Neural progenitor cell (in vitro differentiated cells): ENCODE results near the gene ARHGEF11.

ENCODE experiments used
- EZH2 ChIP-seq: fragments of 200-600 bp; sonication (generic); IDR thresholded peaks from 2 replicates; pipeline ENCODE4 v1.6.1; 2017; ENCODE audit warnings: antibody characterized with exemption, mild to moderate bottlenecking, moderate library complexity
- TF ChIP-seq, protein P1 (sequence below): fragments of 200-600 bp; sonication (generic); IDR thresholded peaks from 2 replicates; pipeline ENCODE4 v1.5.1; 2017; ENCODE audit warnings: antibody characterized with exemption, mild to moderate bottlenecking

DNA sequence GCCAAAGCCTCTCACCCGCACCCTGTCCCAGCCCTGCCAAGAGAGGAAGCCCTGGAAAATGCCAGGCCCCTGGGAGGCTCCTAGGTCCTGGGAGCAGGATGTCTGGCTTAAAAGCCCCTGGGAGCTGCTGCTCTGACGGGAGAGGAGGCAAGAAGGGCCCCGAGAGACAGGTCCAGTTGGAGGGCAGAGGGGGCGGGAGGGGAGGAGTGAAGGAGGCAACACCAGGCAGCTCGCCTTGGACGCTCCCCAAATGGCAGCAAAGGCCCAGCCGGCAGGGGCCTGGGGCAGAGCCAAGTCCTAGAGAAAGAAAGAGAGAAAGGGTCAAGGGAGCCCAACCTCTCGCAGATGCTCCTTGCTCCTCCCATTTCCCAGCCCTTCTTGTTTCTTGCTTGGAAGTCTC lies 47.3 kb upstream of the ARHGEF11 start:
- TF ChIP-seq, protein P1, sequence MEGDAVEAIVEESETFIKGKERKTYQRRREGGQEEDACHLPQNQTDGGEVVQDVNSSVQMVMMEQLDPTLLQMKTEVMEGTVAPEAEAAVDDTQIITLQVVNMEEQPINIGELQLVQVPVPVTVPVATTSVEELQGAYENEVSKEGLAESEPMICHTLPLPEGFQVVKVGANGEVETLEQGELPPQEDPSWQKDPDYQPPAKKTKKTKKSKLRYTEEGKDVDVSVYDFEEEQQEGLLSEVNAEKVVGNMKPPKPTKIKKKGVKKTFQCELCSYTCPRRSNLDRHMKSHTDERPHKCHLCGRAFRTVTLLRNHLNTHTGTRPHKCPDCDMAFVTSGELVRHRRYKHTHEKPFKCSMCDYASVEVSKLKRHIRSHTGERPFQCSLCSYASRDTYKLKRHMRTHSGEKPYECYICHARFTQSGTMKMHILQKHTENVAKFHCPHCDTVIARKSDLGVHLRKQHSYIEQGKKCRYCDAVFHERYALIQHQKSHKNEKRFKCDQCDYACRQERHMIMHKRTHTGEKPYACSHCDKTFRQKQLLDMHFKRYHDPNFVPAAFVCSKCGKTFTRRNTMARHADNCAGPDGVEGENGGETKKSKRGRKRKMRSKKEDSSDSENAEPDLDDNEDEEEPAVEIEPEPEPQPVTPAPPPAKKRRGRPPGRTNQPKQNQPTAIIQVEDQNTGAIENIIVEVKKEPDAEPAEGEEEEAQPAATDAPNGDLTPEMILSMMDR = no peak
- TF ChIP-seq EZH2 = no peak
